GM18498 (cell line): ENCODE data around the gene PSME3IP1.
"Not testable (repeated sequence)": the region's sequence is repeated elsewhere in the genome, so short reads cannot be mapped to it uniquely, and the experiment has no call there.

Experiments
- ATAC-seq: cut with Tn5 transposase; IDR thresholded peaks from one replicate; pipeline ENCODE4 v1.9.1; 2021; ENCODE audit warnings: mild to moderate bottlenecking, moderate library complexity; ENCODE audit not compliant: unreplicated experiment

Gene PSME3IP1

DNA sequence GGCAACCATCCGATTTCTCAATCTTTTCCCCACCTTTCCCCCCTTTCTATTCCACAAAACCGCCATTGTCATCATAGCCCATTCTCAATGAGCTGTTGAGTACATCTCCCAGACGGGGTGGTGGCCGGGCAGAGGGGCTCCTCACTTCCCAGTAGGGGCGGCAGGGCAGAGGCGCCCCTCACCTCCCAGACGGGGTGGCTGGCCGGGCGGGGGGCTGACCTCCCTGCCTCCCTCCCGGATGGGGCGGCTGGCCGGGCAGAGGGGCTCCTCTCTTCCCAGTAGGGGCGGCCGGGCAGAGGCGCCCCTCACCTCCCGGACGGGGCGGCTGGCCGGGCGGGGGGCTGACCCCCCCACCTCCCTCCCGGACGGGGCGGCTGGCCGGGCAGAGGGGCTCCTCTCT, 14.5 kb upstream of the PSME3IP1 start:
- ATAC-seq = not testable (repeated sequence)

DNA sequence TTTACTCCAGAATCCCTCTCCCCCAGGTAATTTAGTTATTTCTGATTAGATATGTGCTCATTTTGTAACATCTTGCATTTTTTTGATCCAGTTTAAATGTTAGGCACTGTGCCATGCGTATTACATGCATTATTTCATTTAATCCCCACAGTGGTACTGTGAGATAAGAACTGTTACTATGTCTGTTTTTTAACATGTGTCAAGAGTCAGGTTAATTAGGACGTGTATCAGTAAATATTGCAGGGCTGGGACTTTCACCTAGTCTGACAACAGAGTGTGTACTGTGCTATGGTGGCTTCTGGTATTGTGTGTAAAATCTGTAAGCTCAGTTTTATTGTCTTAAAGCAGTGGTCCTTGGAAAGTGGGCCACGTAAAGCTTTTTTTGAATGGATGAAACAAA, 10.9 kb upstream of the PSME3IP1 start:
- ATAC-seq = no peak

DNA sequence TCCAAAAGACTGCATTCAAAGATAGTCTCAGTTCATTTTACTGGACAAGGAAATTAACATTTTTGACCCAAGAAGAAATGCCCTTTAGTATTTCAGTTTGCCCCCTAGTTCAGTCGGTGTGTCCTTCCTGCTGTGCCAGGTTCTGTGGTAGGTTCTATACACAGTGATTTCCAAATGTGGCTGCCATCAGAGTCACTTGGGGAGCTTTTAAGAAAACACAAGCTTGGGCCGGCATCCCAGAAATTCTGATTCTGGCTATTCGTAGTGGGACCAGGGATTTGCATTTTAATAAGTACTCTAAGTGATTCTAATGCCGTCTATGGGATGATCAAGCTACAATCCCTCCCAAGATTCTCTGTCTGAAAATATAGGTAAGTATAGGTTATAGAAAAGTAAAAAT, 10.4 kb upstream of the PSME3IP1 start:
- no peak for ATAC-seq

DNA sequence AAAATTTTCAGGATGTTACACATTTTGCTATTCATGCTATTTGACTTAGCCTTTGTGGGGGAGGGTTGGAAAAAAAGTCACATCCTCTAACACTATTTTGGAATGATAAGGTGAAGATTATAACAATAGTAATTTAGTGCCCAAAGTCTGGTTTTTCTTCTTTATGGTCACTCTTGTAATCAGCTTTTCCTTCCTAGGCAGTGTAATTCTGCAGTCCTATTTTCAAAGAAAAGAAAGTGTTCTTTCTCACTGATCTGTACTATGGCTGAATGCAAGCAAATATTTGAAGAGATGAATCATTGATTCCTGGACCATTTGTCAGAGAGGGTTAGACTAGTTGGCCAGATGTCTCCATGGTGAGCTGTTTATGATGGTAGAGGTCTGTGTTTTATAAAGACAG, 8.7 kb upstream of the PSME3IP1 start:
- no peak for ATAC-seq

DNA sequence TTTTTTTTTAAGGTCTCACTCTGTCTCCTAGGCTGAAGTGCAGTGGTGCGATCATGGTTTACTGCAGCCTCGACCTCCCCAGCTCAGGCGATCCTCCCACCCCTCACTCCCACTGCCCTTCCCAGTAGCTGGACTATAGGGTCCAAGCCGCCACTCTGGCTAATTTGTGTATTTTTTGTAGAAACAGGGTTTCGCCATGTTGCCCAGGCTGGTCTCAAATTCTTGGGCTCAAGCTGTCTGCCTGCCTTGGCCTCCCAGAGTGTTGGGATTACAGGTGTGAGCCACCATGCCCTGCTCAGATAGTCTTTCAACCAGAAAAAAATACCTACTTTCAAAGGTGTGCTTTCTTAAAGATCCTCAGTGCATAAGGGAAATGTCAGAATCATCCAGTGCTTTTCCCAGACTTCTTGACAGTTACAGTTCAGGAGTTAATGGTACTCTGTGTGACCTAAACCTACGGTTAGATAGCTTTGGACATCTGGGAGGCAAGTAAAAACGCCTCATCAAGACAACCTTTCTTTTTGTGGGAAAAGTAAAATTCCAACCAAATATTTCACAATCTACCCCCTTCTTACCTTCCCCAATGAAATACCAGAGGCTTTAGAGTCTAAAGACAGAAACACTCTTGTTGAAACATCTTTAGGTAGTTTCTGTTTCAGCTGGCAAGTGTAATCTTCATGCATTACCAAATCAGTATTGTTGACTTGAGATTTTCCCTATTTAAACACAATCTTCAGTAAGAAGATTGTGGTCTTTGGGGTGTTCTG, 7.1 kb upstream of the PSME3IP1 start:
- peak; percentile 47 for ATAC-seq

DNA sequence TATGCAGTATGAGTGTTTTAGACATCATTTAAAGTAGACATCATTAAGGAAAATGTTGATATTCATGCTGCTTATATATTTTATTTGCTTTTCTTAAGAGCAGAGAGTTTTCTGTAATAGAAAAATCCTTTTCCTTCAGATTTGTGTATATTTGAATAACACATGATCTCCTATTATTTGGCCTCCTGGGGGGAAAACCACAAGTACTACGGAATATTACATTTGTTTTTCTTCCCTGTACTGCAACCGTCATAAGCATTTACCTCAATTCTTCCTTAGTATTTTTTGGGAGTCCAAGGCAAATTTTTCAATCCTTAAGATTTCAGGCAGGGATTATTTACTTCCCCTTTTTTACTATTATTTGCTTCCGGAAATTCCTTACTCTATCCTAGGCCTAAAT, 6.3 kb upstream of the PSME3IP1 start:
- ATAC-seq = no peak

DNA sequence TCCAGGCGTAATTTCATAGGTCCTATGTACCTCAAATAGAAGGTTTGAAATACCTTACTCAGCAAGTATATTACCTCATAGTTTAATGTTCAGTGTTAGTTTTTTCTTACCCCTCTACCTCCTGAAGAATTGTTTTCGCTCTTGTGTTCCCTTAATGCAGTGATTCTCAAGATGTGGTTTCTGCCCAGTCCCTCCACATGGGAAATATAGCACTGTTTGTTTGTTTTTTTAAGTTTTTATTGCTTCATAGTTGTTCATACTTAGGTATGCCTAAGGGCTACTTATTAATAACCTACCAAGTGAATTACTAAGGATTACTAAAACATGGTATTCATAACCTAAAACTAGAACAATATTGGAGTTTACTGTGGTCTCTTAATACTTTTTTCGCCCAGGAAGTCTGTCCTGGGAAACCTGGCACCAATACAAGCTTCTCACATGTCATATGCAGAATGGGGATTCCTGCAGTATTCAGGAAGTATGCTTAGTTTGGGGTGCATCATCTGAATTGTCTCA, 5.3 kb upstream of the PSME3IP1 start:
- no peak for ATAC-seq

DNA sequence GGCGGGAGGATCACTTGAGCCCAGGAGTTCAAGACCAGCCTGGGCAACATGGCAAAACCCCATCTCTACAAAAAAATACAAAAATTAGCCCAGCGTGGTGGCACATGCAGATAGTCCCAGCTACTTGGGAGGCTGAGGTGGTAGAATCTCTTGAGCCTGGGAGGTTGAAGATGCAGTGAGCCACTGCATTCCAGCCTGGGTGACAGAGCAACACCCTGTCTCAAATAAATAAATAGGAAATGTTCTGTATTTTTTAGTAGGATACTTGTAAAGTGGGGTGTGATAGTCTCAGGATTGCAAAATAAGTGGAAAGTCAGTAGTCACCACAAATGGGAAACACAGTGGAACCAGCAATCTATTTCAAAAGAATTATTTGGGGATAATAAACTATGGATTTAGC, 4.3 kb upstream of the PSME3IP1 start:
- ATAC-seq = no peak

DNA sequence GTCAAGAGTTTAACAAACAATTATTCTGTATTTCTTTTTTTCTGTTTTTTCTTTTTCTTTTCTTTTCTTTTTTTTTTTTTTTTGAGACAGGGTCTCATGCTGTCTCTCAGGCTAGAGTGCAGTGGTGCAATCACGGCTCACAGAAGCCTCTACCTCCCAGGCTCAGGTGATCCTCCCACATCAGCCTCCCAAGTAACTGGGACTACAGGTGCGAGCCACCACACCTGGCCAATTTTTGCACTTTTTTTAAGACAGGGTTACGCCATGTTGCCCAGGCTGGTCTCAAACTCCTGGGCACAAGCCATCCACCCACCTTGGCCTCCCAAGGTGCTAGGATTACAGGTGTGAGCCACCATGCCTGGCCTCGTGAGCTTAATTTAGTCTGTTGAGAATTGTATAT, 3.7 kb upstream of the PSME3IP1 start:
- ATAC-seq = not testable (repeated sequence)

DNA sequence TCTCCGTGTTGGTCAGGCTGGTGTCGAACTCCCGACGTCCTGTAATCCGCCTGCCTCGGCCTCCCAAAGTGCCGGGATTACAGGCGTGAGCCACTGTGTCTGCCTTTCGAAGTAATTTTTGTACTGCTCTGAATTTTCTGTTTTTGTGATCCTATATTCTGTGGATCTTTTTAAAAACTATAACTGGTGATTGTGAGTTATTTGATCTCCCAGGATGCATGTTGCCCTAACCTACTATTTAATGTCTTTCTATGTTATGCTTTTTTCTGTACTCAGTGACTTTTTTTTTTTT, 2.8 kb upstream of the PSME3IP1 start:
- no peak for ATAC-seq

DNA sequence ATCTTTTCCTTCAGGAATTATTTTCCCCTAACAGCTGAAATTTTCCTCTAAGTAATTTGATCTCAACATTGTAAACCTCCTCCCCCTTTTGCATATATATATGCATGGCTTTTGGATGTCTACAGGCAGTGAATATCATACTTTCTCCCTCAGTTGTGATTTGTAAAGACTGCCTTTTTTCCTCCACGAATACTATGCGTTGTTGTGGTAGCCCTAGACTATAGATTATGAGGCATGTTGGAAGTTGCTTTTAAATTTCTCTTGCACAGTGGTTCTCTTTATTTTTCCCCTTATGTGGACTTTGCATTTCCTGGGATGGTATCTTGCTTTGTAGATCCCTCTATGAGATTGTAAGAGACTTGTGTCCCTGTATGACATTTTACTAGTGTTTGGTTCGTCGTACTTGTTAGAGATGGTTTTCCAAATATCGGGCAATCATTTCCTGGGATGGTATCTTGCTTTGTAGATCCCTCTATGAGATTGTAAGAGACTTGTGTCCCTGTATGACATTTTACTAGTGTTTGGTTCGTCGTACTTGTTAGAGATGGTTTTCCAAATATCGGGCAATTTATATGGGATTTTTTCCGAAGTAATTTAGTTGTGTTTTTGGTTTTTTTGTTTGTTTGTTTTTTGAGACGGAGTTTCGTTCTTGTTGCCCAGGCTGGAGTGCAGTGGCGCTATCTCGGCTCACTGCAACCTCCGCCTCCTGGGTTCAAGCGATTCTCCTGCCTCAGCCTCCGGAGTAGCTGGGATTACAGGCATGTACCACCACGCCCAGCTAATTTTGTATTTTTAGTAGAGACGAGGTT, 2.3 kb upstream of the PSME3IP1 start:
- not testable (repeated sequence) for ATAC-seq

DNA sequence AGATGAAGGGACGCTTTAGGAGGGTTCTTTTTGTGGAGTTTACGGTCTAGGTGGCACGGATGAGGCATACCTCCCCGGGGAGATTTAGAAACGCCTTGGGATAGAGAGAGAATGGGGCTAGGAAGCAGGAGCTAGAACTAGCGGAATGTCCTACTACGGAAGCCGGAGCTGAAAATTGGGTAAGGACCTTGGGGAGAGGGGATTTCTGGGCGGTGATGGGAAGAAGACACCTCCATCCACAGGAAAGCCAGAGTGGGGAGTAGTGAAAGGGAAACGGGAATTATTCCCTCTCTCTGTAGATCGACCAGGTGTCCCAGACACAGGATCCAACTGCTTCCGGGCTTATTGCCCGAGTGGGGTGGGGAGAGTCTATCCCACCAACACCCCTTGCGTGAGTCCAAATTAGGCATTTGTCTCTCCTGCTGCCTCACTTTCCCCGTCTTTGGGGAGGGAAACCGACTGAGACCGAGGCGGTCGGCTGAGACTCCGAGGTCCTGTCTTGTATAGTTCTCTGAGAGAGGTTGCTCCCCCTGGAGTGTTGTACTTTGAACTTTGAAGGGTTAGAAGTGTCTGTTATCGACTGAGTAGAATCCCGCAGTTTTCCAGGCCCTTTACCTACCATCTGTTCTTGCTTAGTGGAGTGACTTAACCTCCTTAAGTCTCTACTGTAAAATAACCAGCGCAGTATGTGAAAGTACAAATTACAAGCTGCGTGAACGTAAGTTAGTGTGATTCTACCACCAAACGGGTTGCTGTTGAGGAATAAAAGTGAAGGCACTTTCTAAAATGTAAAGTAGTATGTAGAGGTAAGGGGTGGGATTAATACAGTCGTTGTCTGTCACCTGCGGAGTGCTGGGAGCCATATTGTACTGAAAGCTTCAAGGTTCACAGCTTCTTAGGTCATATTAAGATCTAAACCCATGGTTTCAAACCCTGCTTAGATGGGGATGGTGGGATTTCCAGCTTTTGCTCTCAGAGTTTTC, 1.3 kb upstream of the PSME3IP1 start:
- ATAC-seq = no peak

DNA sequence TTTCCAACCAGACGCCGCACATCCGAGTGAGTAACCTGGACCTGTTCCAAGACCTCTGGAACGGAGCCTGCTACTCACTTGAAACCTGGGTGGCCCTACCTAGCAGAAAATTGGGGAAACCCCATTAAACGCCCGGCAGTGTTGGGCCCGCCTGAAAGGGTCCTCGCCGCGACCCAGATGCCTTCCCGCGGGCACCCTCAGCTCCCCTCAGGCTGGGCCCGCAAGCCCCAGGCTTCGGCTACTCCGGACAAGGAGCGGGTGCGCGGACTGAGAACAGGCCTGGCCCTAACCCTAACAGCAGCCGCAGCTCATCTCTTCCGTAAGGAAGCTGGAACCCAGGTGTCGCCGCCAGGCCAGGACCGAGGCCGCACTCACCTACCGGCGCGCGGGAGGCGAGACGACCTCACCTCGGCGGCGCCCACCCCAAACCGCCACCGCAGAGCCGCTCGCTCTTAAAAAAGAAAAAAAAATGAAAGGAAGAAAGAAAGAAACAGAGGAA, 344 bp downstream of the PSME3IP1 start:
- peak; percentile 45 for ATAC-seq

DNA sequence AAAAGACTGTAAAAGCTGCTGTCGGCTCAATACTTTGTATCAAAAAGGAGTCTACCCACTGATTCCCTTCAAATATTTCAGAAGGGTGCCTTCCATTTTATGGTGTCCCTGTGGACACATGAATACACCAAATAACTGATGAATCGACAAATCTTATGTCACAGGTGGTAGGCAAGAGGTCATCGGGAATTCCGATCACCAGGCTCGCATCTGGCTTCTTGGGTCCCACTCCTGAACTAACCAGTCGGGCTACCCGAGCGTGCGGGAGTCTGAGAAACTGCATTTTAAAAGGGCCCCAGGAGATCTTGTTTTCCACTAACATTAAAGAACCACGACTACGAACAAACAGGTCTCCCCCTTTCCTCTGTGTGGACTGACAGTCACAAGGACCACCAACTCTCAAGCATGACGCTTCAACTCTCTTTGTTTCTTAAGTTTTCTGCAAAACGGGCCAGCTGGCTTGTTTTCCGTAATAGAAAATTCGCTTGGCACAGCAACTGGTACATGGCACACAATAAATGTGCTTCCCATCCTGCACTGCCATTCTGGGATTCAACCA, 873 bp downstream of the PSME3IP1 start:
- ATAC-seq = no peak

DNA sequence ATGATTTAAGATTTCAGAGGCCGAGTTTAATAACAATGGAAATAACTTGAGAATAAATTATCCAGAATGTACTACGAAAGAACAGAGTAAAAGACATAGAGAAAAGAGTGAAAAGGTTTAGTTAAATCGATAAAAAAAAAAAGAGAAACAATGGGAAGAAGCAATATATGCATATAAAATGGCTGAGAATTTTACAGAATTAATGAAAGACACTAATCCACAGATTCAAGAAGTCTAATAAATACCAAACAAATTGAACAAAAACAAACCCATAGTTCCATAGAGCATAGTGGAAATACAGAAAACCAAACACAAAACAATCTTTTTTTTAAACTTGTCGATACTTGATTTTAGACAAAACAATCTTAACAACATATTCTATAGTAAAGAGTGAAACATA, 1.7 kb downstream of the PSME3IP1 start:
- ATAC-seq = no peak

DNA sequence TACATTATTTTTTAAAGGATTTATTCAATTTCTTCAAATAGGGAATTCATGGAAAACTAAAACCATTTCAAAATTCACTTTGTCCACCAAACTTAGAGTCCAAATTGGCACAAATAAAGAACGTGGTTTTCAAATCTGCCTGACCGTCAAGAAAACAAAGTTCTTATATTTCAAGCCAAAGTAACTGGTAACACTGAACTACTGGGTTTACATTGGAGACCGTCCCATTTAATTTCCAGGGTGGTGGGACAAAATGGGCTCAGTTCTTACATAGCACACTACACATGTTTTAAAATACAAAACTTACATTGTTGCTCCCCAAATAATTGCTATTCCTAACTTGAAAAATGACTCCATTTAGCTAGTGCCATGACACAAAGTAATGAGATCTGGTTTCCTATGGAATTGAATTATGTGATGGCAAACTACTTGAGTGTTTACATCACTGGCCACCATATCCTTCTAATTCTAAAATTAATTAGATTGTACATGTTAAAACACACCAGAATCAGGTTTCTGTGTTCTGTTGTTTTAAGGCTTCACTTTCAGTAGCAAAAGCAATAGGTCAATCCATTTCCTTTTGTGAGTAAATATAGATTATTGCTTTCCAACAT, 6.5 kb downstream of the PSME3IP1 start:
- no peak for ATAC-seq

DNA sequence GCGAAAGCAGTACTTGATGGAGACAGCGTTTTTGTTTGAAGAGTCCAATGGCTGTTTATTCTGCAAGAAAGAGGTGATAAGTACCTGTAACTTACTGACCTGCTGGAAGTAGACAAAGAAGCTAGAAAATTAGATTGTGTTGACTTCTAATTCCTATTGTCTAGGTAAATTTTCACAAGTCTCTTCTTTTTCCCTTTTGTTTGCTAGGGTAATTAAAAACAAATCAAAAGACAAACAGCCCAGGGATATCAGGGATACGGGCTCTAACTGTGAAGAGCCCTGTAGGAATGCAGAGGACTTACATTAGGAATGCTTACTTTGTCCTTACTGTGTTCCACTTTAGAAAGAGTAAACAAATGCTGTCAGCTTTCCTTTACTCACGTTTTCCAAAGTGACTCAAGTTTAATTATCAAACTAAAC, 7.0 kb downstream of the PSME3IP1 start:
- ATAC-seq = no peak

DNA sequence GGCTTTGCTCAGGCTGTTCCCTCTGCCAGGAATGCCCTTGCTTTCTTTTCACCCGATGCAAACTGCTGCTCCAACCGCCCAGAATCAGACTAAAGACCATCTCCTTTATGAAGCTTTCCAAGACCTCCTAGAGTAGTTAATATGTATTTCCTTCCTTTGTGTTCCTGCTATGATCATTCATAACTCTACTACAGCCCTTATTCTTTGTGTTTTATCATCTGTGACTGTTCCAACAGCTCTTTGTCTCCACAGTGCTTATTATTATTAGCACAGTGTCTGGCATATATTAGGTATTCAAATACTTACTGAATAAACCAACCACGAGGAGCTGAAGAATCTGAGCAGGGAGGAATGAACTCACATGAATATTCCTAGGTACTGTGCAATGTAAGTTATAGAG, 7.6 kb downstream of the PSME3IP1 start:
- ATAC-seq = no peak

DNA sequence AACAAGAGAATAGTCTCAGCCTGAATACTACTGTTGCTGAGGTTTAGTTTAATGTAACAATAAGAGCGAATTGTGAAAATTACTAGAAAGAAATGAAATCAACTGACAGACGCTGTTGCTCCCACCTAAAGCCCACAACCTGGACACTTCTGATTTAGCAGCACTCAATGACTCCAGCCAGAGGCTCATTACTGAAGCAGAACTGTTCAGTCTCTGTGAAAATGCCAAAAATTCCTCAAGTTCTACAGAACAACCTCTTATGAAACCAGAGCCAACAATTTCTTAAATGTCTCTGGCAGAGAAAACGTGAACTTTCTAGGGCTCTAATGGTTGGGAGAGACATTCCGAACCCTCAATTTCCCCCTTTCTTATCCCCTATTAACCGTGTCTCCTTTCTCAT, 9.9 kb downstream of the PSME3IP1 start:
- no peak for ATAC-seq

DNA sequence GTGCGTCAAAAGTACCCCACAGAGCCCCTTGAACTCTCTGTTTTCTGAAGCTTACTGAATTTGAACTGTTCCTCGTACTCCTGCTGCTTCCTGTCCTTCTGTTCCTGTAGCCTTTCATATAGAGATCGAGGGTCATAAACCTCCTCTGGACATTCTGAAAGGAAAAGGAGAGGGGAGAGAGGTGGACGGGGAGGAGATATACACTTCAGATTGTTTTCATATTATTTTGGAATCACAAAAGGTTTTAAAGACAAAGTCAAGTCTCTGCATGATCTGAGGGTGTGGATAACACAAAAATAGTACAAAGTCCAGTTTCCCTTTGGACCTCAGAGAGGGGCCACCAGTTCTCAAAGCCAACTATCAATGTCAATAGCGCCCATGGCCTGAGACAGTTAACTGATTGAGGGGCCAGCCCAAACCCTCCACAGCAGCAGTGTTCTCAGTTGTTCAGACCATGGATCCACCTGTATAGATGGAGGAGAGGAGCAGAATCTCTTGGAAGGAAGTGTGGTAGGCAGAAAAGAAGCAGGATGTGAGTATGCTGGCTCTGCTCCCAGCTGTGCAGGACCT, 13.0 kb downstream of the PSME3IP1 start:
- no peak for ATAC-seq
